HG03575 (cell line): Measurements from ENCODE around the gene CD5L.

ENCODE experiments used
- ATAC-seq: cut with Tn5 transposase; IDR thresholded peaks from one replicate; pipeline ENCODE4 v1.9.1; 2021; ENCODE audit not compliant: unreplicated experiment, insufficient number of reproducible peaks, low FRiP score; ENCODE audit errors: extremely low read depth

The CD5L gene

DNA sequence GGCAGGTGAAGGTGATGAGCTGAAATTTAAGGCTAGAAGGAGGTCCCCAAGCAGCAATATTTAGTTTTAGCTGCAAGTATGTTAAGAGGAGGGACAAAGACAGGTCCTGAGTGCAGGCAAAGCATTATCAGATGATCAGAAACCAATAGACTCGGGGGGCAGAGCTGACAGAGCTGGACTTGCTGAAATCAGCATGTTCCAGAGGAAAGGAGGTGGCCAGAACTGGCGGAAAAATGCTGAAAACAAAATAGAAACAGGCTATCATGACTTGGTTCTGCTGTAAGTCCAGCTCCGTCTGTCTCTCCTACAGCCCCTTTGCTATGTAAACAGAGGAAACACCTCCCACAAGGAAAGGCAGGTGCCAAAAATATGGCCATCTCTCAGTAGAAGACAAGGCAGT lies at the start of gene CD5L:
Gene CD5L (minus strand): TSS at position 101 of the 400 bp plus-strand sequence. CDS start 107 bp downstream, outside the sequence.
- ATAC-seq, result no peak

GRCh38 chr1:157882580-157882979 lies 41.0 kb upstream of the CD5L start:
- no peak for ATAC-seq

DNA sequence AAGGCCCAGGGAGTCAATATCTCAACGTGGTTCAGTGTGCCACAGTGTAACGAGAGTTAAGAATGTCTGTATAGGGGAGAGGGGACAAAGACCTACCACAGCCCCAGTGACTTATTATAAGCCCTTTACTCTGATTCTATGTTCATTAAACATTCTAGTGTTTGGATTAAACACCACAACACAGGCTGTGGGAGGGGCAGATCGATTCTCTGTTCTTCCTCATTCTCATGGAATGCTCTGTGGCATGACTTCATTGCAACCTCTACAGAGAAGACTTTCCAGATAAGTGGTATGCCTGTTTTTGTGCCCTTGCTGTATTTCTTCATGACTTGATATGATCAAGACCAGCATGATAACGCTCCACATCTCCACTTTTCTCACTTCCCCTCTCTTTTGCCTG lies 39.0 kb upstream of the CD5L start:
- ATAC-seq, result no peak

DNA sequence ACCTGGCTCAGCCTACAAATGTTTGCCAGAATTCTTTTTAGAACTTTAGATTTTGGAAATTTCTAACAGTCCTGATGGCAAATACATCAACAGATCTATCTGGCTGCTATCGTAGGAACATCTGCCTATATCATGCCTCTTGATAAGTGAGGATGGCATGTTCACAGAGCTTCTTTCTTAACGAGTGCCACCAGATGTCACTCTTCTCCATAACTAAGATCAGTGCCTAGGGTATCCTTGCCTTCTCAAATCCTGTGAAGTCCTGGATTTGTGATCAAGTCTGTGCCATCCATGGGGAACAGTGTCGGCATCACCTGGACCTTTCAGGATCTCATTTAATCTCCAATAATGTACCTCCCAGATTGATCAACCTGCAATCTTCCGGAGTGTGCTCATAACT lies 36.5 kb upstream of the CD5L start:
- no peak for ATAC-seq

DNA sequence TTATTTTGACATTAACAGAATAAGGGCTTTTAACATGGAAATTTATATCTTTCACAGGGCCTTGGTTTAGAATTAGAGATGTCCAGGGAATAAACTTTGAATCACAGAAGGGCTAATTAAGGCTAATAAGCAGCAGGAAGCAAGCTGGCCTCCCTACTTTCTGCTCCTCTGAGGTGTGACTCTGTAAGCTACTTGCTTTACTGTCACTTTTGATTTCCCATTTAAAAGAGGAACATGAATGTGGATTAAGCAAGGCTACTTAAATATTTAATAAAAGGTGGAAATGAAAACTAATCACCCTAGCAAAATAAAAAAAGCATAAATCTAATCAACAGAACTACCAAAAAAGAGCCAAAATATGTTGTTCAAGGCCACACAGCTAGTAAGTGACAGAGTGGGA lies 28.9 kb upstream of the CD5L start:
- ATAC-seq, result no peak

- ATAC-seq, result no peak
Measured at GRCh38 chr1:157868654-157869053, 27.0 kb upstream of the CD5L start.

DNA sequence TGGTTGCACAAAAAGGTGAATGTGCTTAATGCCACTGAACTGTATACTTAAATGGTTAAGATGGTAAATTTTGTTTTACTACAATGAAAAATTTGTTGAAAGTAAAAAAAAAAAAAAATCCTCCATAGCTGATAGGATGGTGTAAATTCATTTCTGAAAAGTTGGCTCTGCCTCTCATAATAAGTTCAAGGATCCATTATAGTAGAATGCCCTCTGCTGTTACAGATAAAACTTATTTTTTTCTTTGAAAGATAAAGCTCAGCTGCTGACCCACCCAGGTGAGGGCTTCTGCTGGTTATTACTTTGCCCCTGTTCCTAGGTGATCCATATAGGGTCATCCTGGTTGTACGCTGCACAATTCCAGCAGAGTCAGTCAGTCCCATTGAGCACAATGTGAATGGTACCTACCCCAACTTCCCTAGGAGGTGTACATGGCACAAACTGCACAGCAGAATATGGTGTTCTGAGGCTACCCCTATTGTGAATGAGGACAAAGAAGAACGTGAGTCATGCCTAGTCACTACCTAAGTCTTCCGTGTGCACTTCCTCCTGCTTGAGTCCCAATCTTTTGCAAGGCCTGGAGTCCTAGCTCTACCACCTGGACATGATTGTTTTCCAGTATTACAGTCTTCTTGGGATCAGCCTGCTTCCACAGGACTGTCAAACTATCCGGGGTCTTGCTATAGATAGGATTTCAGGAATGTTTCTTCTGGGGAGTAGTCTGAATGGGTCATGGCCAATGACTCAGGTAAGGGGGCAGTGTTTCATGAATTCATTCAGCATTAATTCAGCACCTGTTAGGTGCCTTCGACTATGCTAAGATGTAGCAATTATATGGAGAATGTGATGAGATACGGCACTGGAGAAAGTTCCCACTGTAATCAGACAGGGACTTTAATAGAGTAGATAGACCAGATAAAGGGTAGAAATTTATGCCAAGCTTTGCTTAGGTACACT lies 20.8 kb upstream of the CD5L start:
- ATAC-seq, result no peak

DNA sequence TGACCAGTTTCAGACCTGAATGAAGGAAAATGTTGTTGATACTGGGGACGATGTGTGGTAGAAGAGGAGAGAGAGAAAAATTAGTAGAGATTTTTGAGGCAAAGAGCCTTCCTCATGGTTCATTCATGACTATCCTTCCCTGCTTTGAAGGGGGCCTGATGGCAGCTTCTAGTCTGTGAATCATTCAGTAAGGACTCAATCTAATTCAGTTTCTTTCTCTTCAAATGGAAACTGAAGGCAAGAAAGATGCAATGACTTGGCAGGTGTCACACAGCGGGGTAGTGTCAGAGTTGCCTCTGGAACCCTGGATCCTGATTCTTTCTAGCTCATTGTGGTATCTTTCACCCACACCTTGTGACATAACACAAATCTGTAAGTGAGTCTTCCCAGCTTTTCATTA lies 14.9 kb upstream of the CD5L start:
- no peak for ATAC-seq

DNA sequence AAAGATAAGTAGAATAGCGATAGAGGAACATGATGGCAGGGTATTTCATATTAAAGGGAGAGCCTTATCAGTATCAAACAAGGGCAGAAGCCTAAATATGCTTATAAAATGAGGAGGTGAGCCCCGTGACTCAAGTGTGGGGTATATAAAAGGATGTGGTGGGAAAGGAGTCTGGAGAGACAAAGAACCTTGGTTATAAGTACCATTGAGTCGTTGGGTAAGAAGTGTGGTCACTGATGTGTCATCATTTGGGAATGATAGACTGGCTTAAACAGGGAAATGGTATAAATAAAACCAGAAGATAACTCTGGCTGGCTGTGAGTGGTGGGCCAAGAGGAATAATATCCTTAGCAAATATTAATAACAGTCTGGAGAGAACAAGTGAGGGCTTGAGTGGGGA lies 10.9 kb upstream of the CD5L start:
- ATAC-seq, result no peak

- no peak for ATAC-seq
Measured at GRCh38 chr1:157849229-157849875, 7.7 kb upstream of the CD5L start.

- no peak for ATAC-seq
Measured at GRCh38 chr1:157844089-157844830, 2.7 kb upstream of the CD5L start.

GRCh38 chr1:157842939-157843338 lies 1.3 kb upstream of the CD5L start:
- no peak for ATAC-seq

GRCh38 chr1:157838966-157839365 lies 2.6 kb downstream of the CD5L start:
- no peak for ATAC-seq

DNA sequence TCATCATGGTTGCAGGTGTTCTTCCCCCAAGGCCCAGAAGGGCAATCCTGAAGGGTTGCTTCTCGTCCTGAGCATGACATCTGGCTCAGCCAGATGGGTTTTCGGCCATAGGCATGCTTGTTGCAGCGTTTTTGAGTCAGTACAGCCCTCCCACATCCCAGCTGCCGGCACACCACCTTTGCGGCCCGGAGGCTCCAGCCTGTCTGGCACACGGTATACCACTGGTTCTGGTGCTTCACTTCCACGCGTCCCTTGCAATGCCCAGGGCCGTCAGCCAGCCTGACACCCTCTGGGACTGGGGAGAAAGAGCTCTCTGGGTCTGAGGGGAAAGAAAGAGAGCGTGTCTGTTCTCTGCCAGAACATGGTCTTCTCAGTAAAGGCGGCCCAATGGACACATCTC lies 7.2 kb downstream of the CD5L start:
- ATAC-seq, result no peak

- no peak for ATAC-seq
Measured at GRCh38 chr1:157833145-157833544, 8.5 kb downstream of the CD5L start.

- ATAC-seq, result no peak
Measured at GRCh38 chr1:157831968-157832626, 9.5 kb downstream of the CD5L start.

DNA sequence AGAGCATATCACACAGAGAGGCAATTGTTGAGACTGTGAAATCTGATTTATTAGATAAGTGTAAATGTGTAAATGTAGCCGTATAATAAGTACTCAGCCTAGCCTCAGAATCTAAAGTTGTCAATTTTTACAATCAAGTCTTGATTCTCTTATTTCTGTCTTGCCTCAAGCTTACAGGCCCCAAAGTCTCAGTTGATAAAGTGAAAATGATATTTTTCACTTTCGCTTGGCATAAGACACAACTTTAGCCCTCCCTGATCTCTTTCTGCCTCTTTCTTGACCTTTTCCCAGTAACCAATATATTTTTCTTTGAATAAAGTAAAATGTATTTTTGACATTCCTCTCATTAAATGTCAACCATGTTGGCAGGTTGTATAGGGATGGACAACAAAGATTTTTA lies 10.7 kb downstream of the CD5L start:
- ATAC-seq, result no peak

DNA sequence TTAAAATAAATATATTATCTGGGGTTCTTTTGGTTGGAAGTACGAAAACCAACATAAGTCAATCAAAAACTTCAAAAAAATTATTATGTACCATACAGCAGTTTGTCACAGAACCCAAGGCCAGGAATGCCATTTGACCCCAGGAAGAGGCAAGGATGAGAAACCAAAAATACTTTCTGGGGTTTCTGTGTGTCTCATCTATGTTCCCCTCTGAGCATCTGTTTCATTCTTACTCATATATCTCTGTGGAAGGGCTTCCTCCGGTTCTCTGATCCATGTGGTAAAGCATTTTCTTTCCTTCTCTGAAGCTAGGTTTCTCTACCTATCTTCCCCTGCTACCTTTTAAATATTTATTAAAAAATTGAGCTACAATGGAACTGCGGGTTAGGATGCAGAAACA lies 11.9 kb downstream of the CD5L start:
- ATAC-seq, result no peak

DNA sequence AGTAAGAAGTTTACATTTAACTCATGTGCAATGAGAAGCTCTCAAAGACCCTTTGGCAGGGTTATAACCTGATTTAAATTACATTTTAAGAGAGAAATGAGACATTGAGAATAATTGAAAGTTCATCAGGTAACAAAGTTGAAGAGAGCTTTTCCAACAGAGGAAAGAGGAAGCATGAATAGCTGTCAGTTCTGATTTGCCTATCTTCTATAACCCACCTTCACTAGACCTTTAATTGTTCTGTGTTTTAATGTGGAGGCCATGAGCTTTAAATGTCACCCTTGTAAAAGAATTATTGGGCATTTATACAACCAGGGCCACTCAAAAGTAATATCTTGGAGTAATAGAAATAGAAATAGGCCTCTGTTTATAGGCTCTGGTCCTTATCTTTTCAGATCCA lies 12.4 kb downstream of the CD5L start:
- no peak for ATAC-seq
